Measurements from ENCODE around the gene TMOD1. TPM values are rescaled to one million over a fixed set of nuclear protein-coding genes. Genes with fewer than 3 reads are reported as not detected.

The TMOD1 gene
- total and polyA plus RNA-seq, 2 of the 8 experiments (the other 6 are each of a cell fraction or from before 2014, with no cell fraction given), result 0.17 to 0.88 TPM

DNA sequence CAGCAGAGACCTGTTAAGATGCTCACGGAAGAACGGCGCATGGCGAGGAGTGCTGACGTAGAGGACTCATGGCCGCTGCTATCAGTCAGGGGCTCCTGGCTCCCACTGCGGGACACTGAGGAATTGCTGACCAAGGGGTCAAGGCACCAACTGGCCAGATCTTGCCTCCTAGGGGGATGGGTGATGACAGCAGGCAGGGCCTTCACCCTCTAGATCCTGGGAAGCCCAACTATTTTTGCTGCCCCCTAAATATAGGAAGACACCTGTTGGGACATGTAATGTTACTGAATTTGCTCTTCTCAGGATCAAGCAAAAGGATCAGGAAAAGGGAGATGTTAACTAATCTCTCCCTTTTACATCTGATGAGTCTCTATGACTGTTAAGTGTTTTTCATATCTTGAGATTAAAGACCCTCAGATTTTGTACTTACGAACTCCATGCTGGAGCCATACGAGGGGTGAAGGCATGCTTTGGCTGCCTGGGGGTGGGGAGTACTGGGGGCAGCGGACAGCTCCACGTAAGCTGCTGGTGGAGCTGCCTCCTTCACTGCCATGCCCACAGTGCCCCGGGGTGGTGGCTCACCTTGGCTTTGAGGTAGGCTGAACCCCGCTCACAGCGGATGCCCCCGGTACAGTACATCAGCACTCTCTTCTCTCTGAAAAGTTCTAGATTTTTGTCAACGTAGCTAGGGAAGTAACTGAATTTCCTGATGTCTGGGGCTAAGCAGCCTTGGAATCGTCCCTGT is 103.6 kb downstream of the TMOD1 start:
- Histone ChIP-seq H3K4me1 (replicated peaks in 1 of 4; ENCODE audit: control insufficient read depth in 3 of 4, insufficient read depth in 4 of 4, low read length in 3 of 4) (no peaks in the 10 kb centered on the region), H3K18ac (ENCODE audit: extremely low read depth, low read length) (no peak overlapping the region), H3K4me3 (ENCODE audit: extremely low read depth in 1 of 4, insufficient read depth in 2 of 4, low read depth in 3 of 4, low read length in 4 of 4) (no peak overlapping the region), H2AFZ (ENCODE audit: low read length) (no peak overlapping the region), H3K23me2 (ENCODE audit: low read depth, low read length) (no peaks in the 10 kb centered on the region), H4K5ac (ENCODE audit: insufficient read length, low read depth, low read length) (no peak overlapping the region), H2BK5ac (ENCODE audit: low read depth, low read length) (no peak overlapping the region), H3K9ac (replicated peaks in 1 of 4; ENCODE audit: extremely low read depth in 1 of 4, low read depth in 3 of 4, low read length in 3 of 4) (no peak overlapping the region), H3K9me3 (ENCODE audit: insufficient read depth in 2 of 2, low read depth in 1 of 2, low read length in 1 of 2) (no peaks in the 10 kb centered on the region), H3K79me1 (ENCODE audit: low read depth, low read length) (no peaks in the 10 kb centered on the region; the same call in 1 of the 2 replicates), H2BK12ac (ENCODE audit: low read depth, low read length) (no peak overlapping the region), H2BK20ac (ENCODE audit: low read length) (no peak overlapping the region), H3K27ac (ENCODE audit: low read depth, low read length) (no peak overlapping the region), H3K23ac (ENCODE audit: insufficient read length) (no peak overlapping the region), H3K4ac (replicated peaks; ENCODE audit: insufficient read length, low read depth, low read length) (no peak overlapping the region), H2BK15ac (ENCODE audit: low read length) (no peak overlapping the region), H3K4me2 (ENCODE audit: insufficient read depth in 1 of 2, low read depth in 2 of 2, low read length in 2 of 2) (no peak overlapping the region), H4K91ac (replicated peaks; ENCODE audit: insufficient read length, low read length) (no peak overlapping the region), H3K36me3 (ENCODE audit: control insufficient read depth in 2 of 4, insufficient read depth in 4 of 4, low read length in 3 of 4) (peaks cover 21 to 64% (median 42%) of the 10 kb centered on the region in 4 experiments), H3K79me2 (ENCODE audit: control insufficient read depth in 1 of 2, insufficient read depth in 2 of 2, low read length in 2 of 2) (no peaks in the 10 kb centered on the region), H4K20me1 (replicated peaks in 1 of 2; ENCODE audit: control insufficient read depth in 1 of 2, insufficient read depth in 2 of 2, low read length in 2 of 2) (no peaks in the 10 kb centered on the region), H3K27me3 (replicated peaks in 1 of 4; ENCODE audit: control insufficient read depth in 3 of 4, extremely low read depth in 1 of 4, insufficient read depth in 3 of 4, low read length in 3 of 4) (no peaks in the 10 kb centered on the region), H4K8ac (ENCODE audit: extremely low read depth, insufficient read depth, low read length) (no peak overlapping the region), H2AK5ac (ENCODE audit: low read depth, low read length) (no peak overlapping the region), H3K14ac (ENCODE audit: insufficient read length) (no peak overlapping the region), H2BK120ac (replicated peaks; ENCODE audit: low read depth, low read length) (no peak overlapping the region), H3K56ac (replicated peaks; ENCODE audit: insufficient read length, low read depth, low read length) (no peak overlapping the region)
- FAIRE-seq (no peak), DNase-seq (ENCODE audit: low read depth in 1 of 2, low spot score in 2 of 2) (no peak)
- ChIA-PET POLR2A (ENCODE audit: partially characterized antibody) (no interaction called here), CTCF (ENCODE audit: partially characterized antibody) (interaction anchor here (0.7 to 22.2 kb wide), 4 partner anchors 10 to 135 kb away, joined by 3 to 574 read pairs (median 4); no protein-coding TSS in a partner anchor)
- WGBS, 2 experiments (ENCODE audit: extremely low coverage in 1 of 2, insufficient coverage in 1 of 2, insufficient read length in 1 of 2, insufficient replicate concordance in 2 of 2, low coverage in 1 of 2, low lambda C conversion rate in 2 of 2, missing lambda C conversion rate in 1 of 2), result 91% methylated on average over 17 of the region's 17 CpGs; no CpG with 5 or more reads in 1 of the 2 experiments
- no peak for TF ChIP-seq POLR2A (IDR thresholded peaks at IDR 0.05; ENCODE audit: control extremely low read depth in 1 of 2, low read depth in 2 of 2, low read length in 2 of 2)
- no peak for TF ChIP-seq EP300 (IDR thresholded peaks at IDR 0.05; ENCODE audit: borderline replicate concordance in 1 of 2, low read depth in 2 of 2, low read length in 2 of 2)
- no peak for TF ChIP-seq JUN (IDR thresholded peaks at IDR 0.05; ENCODE audit: low read depth, low read length)
- no peak for TF ChIP-seq FOSL1 (IDR thresholded peaks at IDR 0.05; ENCODE audit: insufficient read depth, low read depth, low read length)
- TF ChIP-seq HDAC6 (IDR thresholded peaks at IDR 0.05; ENCODE audit: low read depth, low read length), result no peak
- TF ChIP-seq TEAD4 (IDR thresholded peaks at IDR 0.05; ENCODE audit: low read depth, low read length), result no peak
- TF ChIP-seq, protein P1, sequence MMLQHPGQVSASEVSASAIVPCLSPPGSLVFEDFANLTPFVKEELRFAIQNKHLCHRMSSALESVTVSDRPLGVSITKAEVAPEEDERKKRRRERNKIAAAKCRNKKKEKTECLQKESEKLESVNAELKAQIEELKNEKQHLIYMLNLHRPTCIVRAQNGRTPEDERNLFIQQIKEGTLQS (IDR thresholded peaks at IDR 0.05; ENCODE audit: insufficient read depth, low read depth, low read length), result no peak
- TF ChIP-seq RFX5 (IDR thresholded peaks at IDR 0.05; ENCODE audit: borderline replicate concordance, low read depth, low read length), result no peak
- TF ChIP-seq RAD21 (IDR thresholded peaks at IDR 0.05 in 1 of 2, conservative IDR thresholded peaks at IDR 0.05 in 1 of 2; ENCODE audit: low read depth in 2 of 2, low read length in 2 of 2), result no peak
- TF ChIP-seq, protein P2, sequence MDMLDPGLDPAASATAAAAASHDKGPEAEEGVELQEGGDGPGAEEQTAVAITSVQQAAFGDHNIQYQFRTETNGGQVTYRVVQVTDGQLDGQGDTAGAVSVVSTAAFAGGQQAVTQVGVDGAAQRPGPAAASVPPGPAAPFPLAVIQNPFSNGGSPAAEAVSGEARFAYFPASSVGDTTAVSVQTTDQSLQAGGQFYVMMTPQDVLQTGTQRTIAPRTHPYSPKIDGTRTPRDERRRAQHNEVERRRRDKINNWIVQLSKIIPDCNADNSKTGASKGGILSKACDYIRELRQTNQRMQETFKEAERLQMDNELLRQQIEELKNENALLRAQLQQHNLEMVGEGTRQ (IDR thresholded peaks at IDR 0.05; ENCODE audit: low read length), result no peak
- no peak for TF ChIP-seq TCF12 (IDR thresholded peaks at IDR 0.05; ENCODE audit: low read depth, low read length)

Measured in H1 (cell line).